HG03095 (cell line): ENCODE results near the gene ATXN7.

ENCODE experiments used
- ATAC-seq: cut with Tn5 transposase; IDR thresholded peaks from one replicate; pipeline ENCODE4 v1.9.1; 2021; ENCODE audit warnings: moderate library complexity; ENCODE audit not compliant: unreplicated experiment

The ATXN7 gene

GRCh38 chr3:63900459-63900858 is 36.8 kb downstream of the ATXN7 start:
- ATAC-seq, result no peak

- no peak for ATAC-seq
Measured at GRCh38 chr3:63905731-63906620, 42.3 kb downstream of the ATXN7 start.

GRCh38 chr3:63908081-63908736 is 44.5 kb downstream of the ATXN7 start:
- ATAC-seq, result no peak

GRCh38 chr3:63908776-63909175 is 45.1 kb downstream of the ATXN7 start:
- ATAC-seq, result no peak

GRCh38 chr3:63909431-63909830 is 45.8 kb downstream of the ATXN7 start:
- no peak for ATAC-seq

GRCh38 chr3:63910001-63910400 is 46.3 kb downstream of the ATXN7 start:
- ATAC-seq, result no peak

- ATAC-seq, result no peak
Measured at GRCh38 chr3:63910891-63911290, 47.2 kb downstream of the ATXN7 start.

- no peak for ATAC-seq
Measured at GRCh38 chr3:63911509-63911872, 47.8 kb downstream of the ATXN7 start.

- peak; percentile 83 for ATAC-seq
Measured at GRCh38 chr3:63911873-63912767, 48.5 kb downstream of the ATXN7 start, which contains the start of gene SCAANT1. Gene SCAANT1, minus strand, starts transcription at chr3:63912383.

- ATAC-seq, result no peak
Measured at GRCh38 chr3:63912768-63913588, 49.3 kb downstream of the ATXN7 start.

- ATAC-seq, result no peak
Measured at GRCh38 chr3:63914312-63914711, 50.6 kb downstream of the ATXN7 start.

GRCh38 chr3:63918321-63918720 is 54.7 kb downstream of the ATXN7 start:
- no peak for ATAC-seq

GRCh38 chr3:63920001-63920400 is 56.3 kb downstream of the ATXN7 start:
- no peak for ATAC-seq

GRCh38 chr3:63921741-63922482 is 58.2 kb downstream of the ATXN7 start:
- ATAC-seq, result peak; percentile 88

GRCh38 chr3:63922491-63923199 is 59.0 kb downstream of the ATXN7 start:
- no peak for ATAC-seq

GRCh38 chr3:63926309-63926708 is 62.6 kb downstream of the ATXN7 start:
- no peak for ATAC-seq

- peak; percentile 87 for ATAC-seq
Measured at GRCh38 chr3:63927422-63928280, 64.0 kb downstream of the ATXN7 start.

GRCh38 chr3:63931290-63931689 is 67.6 kb downstream of the ATXN7 start:
- no peak for ATAC-seq
